Mucosa of gallbladder (tissue), 1 donor: ENCODE data around the gene ACOT9. TPM values are rescaled to one million over a fixed set of nuclear protein-coding genes. Genes with fewer than 3 reads are reported as not detected.
A peak's percentile ranks its signal among the peaks of the same experiment; 100 is the strongest.
"Not testable (repeated sequence)": the region's sequence is repeated elsewhere in the genome, so short reads cannot be mapped to it uniquely, and the experiment has no call there.

Experiments used
- DNase-seq: peaks from one replicate; pipeline ENCODE4 v3.0.0-alpha.2; 2020; ENCODE audit warnings: low spot score
- total RNA-seq: library from RNA; stranded (reverse); gene quantifications from one replicate; pipeline ENCODE4 v1.2.1, GENCODE V29; 2021
- donor health status: DM: no; HTN: no; CAD: no.

The ACOT9 gene, protein sequence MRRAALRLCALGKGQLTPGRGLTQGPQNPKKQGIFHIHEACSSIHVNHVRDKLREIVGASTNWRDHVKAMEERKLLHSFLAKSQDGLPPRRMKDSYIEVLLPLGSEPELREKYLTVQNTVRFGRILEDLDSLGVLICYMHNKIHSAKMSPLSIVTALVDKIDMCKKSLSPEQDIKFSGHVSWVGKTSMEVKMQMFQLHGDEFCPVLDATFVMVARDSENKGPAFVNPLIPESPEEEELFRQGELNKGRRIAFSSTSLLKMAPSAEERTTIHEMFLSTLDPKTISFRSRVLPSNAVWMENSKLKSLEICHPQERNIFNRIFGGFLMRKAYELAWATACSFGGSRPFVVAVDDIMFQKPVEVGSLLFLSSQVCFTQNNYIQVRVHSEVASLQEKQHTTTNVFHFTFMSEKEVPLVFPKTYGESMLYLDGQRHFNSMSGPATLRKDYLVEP
- 30.6 TPM for total RNA-seq

DNA sequence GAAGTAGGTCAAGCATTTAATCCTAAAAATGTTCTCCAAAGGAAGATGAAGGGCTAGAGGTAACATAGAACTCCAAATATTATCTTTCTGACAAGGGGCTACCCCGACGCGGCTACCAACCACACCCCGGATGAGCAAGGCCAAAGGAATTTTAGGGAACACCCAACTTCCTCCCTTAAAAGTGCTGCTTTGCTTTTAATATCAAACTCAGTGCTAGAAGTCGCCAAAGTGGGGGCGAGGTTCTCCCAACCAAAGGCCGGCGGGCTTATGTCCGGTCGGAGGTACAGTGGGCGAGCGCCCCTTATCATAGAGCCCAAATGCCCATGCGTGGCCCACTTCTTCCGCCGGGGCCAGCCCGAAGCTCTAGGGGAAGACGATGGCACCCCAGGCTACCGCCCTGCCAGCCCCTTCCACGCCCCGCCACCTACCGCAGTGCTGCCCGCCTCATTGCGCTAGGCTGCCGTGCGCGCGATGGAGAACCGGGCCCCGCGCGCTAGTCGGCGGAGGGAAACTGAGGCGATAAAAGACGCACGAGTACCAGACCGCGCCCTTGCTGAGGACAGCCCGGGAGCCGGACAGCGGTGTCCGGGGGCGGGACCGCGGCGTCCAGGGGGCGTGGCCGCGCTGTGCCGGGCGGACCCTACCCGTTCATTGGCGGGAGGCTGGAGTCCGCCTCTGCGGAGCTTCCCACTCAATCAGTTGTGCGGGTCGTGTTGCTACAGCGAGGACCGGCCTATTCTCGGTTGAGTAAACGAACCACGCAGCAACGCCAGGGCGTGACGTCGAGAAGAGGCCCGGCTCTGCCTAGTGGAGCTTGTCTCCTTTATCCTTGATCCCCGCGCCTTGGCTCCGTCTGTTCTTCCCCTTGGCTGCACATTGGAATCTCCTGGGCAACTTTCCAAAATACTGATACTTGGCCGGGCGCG is at the start of gene ACOT9:
Gene ACOT9 (minus strand): TSS at position 580 of the 926 bp plus-strand sequence. CDS start 132 bp downstream, at position 448.
- DNase-seq = peak; percentile 91

GRCh38 chrX:23790155-23790497 is 47.0 kb upstream of the ACOT9 start:
- DNase-seq = no peak

- DNase-seq = no peak
These were observed 46.5 kb upstream of the ACOT9 start for GRCh38 chrX:23789386-23790154.

DNA sequence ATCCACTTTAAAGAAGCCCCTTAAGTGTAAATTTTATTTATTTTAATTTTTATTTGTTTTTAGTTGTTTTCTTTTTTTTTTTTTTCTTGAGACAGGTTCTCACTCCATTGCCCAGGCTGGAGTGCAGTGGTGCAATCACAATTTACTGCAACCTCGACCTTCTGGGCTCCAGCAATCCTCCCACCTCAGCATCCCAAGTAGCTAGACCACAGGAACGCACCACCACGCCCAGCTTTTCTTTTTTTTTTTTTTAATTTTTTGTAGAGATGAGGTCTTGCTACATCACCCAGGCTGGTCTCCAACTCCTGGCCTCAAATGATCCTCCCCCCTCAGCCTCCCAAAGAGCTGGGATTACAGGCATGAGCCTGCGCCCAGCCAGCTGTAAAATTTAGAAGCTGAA is 45.9 kb upstream of the ACOT9 start:
- no peak for DNase-seq

GRCh38 chrX:23788521-23788920 is 45.4 kb upstream of the ACOT9 start:
- no peak for DNase-seq

DNA sequence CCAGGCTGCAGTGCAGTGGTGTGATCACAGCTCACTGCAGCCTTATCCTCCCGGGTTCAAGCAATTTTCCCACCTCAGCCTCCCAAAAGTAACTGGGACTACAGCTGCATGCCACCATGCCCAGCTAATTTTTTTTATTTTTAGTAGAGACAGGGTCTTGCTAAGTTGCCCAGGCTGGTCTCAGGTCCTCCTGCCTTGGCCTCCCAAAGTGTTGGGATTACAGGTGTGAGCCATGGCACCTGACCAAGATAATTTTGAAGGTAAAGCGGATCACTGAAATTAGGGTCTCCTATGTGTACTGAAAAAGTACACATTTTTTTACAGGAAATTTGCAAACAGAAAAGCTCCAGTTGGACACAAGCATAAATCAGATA is 44.7 kb upstream of the ACOT9 start:
- no peak for DNase-seq

DNA sequence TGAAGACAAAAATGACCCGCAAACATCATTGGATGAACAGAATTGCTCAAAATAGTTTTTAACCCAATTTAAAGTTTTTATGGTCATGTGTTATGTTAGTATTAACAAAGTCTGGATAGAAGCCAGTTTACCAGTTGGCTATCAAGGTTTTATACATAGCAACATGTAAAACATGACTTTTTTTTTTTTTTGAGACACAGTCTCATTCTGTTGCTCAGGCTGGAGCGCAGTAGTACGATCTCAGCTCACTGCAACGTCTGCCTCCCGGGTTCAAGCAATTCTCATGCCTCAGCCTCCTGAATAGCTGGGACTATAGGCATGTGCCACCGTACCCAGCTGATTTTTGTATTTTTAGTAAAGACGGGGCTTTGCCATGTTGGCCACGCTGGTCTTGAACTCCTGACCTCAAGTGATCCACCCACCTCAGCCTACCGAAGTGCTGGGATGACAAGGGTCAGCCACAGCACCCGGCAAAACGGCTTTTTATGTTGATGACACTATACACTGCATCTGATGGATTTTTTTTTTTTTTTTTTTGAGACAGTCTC is 43.3 kb upstream of the ACOT9 start:
- no peak for DNase-seq

DNA sequence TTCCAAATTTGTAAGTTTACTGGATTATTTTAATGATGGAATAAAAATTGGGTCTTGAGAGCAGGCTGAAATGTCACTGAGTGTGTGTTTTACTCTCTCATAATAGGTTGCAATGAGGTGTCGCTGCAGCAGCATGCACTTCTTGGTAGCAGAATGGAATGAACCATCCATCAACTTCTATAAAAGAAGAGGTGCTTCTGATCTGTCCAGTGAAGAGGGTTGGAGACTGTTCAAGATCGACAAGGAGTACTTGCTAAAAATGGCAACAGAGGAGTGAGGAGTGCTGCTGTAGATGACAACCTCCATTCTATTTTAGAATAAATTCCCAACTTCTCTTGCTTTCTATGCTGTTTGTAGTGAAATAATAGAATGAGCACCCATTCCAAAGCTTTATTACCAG is 42.5 kb upstream of the ACOT9 start:
- no peak for DNase-seq

GRCh38 chrX:23784470-23785331 is 41.6 kb upstream of the ACOT9 start:
- no peak for DNase-seq

GRCh38 chrX:23783589-23784469 is 40.8 kb upstream of the ACOT9 start:
- DNase-seq = no peak

GRCh38 chrX:23782863-23783588 is 40.0 kb upstream of the ACOT9 start, which contains the start of gene SAT1:
Gene SAT1 (plus strand): TSS chrX:23783173. CDS start chrX:23783352, 179 bp downstream.
- DNase-seq = peak; percentile 95

DNA sequence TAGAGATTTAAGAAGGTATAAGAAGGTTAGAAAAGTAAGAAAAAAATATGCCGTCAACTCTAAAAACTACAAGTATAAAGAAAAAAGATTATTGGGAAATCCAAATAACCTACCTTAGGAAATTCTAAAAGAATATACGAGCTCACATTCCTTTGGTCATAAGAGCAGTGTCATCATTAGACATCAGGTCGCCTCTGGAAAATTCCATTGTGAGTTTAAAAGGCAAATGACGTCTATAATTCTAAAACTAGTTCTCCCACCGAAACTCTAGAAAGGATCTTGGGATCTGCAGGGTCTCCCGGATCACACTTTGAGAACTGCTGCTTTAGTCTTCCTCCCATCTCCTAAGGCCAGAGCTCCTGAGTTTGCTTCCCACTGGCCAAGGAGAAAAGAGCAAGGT is 39.4 kb upstream of the ACOT9 start:
- no peak for DNase-seq

DNA sequence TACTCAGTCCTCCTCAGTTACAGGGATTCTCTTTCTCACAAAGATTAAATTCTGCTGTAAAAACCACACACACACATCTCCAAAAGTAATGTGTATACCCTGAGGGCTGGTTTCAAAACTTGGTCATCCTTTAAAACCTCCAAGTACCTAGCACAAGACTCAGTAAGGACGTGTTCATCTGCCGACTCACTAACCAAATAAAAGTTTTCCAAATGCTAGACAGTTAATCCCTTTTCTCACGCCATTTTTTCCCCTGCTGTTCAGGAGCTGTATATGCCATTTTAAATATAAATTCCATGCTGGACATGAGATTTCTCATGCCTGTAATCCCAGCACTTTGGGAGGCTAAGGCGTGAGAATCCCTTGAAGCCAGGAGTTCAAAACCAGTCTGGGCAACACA is 35.9 kb upstream of the ACOT9 start:
- no peak for DNase-seq

GRCh38 chrX:23776363-23776762 is 33.3 kb upstream of the ACOT9 start:
- DNase-seq = no peak

GRCh38 chrX:23773601-23774175 is 30.6 kb upstream of the ACOT9 start:
- peak; percentile 21 for DNase-seq

DNA sequence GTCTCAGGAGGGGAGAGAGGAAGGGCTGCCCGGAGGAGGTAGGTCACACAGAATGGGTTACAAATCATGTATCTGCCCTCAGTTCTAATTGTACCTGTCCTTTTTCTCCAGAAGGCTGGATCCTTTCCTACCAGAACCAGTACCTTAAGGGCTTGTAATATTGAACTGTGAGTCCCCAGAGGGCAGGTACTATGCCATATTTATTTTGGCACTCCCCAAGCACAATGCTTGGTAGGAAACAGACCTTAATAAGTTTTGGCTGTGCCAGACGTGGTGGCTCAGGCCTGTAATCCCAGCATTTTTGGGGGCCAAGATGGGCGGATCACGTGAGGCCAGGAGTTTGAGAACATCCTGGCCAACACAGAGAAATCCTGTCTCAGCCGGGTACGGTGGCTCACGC is 28.0 kb upstream of the ACOT9 start:
- not testable (repeated sequence) for DNase-seq

DNA sequence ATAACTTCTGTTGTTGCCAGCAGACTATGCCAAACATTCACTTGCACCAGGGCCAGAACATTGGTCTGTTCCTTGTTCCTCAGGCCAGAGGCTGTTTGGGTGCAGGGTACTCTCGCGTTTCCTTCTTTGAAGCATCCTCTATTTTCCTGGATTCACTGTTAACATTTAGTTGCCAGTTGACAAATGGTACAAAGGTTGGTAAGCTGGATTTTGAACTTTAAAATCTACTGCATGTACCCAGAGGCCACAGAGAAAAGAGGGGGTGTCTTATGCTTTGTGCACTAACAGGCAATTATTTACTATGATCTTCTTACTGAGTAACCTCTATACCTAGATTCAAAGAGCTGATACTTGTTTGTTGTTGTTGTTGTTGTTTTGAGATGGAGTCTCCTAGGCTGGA is 27.1 kb upstream of the ACOT9 start:
- no peak for DNase-seq
